Subcutaneous abdominal adipose tissue (tissue), 5 donors: ENCODE data around the gene RPP25.
A peak's percentile ranks its signal among the peaks of the same experiment; 100 is the strongest.
"Not testable (repeated sequence)": the region's sequence is repeated elsewhere in the genome, so short reads cannot be mapped to it uniquely, and the experiment has no call there.

Experiments
- H3K27ac ChIP-seq: one replicate; pipeline ENCODE4 v1.7.0; 2013; ENCODE audit warnings: low read depth, mild to moderate bottlenecking, inconsistent platforms, low read length, moderate library complexity
- H3K27me3 ChIP-seq, 5 donors: one replicate each; pipeline ENCODE4 v1.7.0; 2013; ENCODE audit warnings: low read length in 5 of 5, inconsistent platforms in 1 of 5; ENCODE audit not compliant: control insufficient read depth in 5 of 5, insufficient read depth in 4 of 5
- H3K36me3 ChIP-seq, 5 donors: one replicate each; pipeline ENCODE4 v1.7.0; 2013; ENCODE audit warnings: low read length in 5 of 5; ENCODE audit not compliant: control insufficient read depth in 5 of 5, insufficient read depth in 5 of 5
- H3K4me1 ChIP-seq, 5 donors: one replicate each; pipeline ENCODE4 v1.7.0; 2013; ENCODE audit warnings: low read length in 5 of 5, mild to moderate bottlenecking in 3 of 5, moderate library complexity in 1 of 5; ENCODE audit not compliant: control insufficient read depth in 5 of 5, insufficient read depth in 5 of 5
- H3K4me3 ChIP-seq, 5 donors: one replicate each; pipeline ENCODE4 v1.7.0; 2013; ENCODE audit warnings: low read length in 5 of 5, low read depth in 1 of 5
- H3K9ac ChIP-seq, 5 donors: one replicate each; pipeline ENCODE4 v1.7.0; 2013; ENCODE audit warnings: low read length in 5 of 5, mild to moderate bottlenecking in 4 of 5, moderate library complexity in 3 of 5
- H3K9me3 ChIP-seq, 5 donors: one replicate each; pipeline ENCODE4 v1.7.0; 2013; ENCODE audit warnings: low read length in 5 of 5; ENCODE audit not compliant: control insufficient read depth in 5 of 5
- donor health status: healthy.
- donor health status: healthy.
- donor health status: healthy.
- donor health status: healthy.
- donor health status: healthy.

Gene RPP25

DNA sequence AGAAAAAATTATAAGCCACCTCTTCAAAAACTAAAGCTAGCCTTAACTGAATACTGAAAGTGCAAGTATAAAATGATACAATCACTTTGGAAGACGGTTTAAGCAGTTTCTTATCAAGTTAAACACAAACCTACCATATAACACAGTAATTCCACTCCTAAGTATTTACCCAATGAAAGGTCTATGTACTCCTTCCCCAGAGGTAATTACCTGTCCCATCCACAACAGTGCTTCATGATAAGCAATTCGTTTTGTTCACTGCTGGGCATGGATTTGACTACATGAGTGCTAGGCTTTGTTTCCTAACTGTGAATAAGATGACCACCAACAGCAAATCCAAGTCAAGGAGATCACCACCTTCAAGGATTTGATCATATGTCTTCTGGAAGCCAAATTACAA, 23.0 kb downstream of the RPP25 start:
- Histone ChIP-seq H3K27me3 (no peaks in the 10 kb centered on the region), H3K4me3 (no peak overlapping the region), H3K9ac (peak overlapping the region in 1 of 5 donors; percentile 45), H3K36me3 (peaks cover 7 to 10% (median 7%) of the 10 kb centered on the region in 5 donors), H3K9me3 (no peaks in the 10 kb centered on the region), H3K4me1 (peaks cover 0 to 32% (median 18%) of the 10 kb centered on the region in 5 donors), H3K27ac (no peak overlapping the region)

DNA sequence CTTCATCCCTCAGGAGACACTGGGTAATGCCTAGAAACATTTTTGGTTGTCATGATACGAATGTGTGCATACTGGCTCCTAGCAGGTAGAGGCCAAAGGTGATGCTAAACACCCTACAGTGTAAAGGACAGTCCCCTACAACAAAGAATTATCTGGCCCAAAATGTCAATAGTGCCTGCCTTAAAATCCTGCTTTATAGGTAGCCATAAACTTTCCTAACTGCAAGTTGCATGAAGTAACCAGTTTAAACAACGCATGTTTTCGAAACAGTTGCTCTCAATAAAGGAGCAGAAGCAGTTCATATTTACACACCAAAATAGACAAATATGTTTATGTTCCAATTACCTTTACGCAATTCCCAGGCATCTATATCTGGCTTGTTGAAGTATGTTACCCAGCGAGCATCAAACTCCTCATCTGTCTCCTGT, 27.8 kb downstream of the RPP25 start:
- H3K27me3 ChIP-seq = no peaks in the 10 kb centered on the region
- no peak overlapping the region for H3K9ac ChIP-seq
- no peak overlapping the region for H3K4me3 ChIP-seq
- H3K4me1 ChIP-seq = peaks cover 0 to 3% (median 0%) of the 10 kb centered on the region in 5 donors
- peaks cover 19 to 34% (median 24%) of the 10 kb centered on the region in 5 donors for H3K36me3 ChIP-seq
- H3K27ac ChIP-seq = no peak overlapping the region
- H3K9me3 ChIP-seq = no peaks in the 10 kb centered on the region

DNA sequence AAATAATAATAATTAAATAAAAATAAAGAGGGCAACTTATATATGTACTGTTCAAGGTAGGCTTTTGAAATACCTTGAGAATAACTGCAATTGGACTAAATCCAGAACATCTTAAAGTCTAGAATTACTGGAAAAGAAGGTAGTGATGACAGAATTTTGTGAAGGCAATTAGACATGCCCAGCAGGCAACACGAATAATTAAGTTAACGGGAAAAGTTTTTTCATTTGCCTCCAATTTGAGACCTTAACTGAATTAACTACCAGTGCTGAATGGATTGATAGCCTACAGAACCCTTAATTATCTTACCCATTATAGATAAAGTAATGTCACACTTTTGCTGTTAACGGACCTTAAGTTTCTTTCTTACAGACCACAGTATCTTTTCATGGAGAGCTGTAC, 32.0 kb downstream of the RPP25 start:
- Histone ChIP-seq H3K9ac (no peak overlapping the region), H3K4me3 (no peak overlapping the region), H3K4me1 (no peaks in the 10 kb centered on the region), H3K27me3 (no peaks in the 10 kb centered on the region), H3K27ac (no peak overlapping the region), H3K9me3 (no peaks in the 10 kb centered on the region), H3K36me3 (peaks cover 35 to 68% (median 50%) of the 10 kb centered on the region in 5 donors)

DNA sequence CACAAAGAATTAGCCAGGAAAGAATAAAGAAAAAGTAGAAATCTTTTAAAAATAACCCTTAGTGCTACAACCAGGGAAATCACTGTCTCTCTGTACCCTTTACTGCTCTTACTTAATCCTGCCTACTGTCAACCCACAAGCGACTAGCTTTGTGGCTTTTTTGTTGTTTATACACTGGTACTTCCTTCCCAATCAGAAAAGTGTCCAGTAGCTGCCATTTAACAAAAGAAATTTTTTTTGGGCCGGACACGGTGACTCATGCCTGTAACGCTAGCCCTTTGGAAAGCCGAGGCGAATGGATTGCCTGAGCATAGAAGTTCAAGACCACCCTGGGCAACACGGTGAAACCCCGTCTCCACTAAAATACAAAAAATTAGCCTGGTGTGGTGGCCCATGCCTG, 36.1 kb downstream of the RPP25 start:
- H3K36me3 ChIP-seq = peaks cover 25 to 77% (median 59%) of the 10 kb centered on the region in 5 donors
- no peaks in the 10 kb centered on the region for H3K9me3 ChIP-seq
- H3K4me1 ChIP-seq = no peaks in the 10 kb centered on the region
- H3K27me3 ChIP-seq = no peaks in the 10 kb centered on the region
- H3K27ac ChIP-seq = no peak overlapping the region
- no peak overlapping the region for H3K4me3 ChIP-seq
- H3K9ac ChIP-seq = no peak overlapping the region

DNA sequence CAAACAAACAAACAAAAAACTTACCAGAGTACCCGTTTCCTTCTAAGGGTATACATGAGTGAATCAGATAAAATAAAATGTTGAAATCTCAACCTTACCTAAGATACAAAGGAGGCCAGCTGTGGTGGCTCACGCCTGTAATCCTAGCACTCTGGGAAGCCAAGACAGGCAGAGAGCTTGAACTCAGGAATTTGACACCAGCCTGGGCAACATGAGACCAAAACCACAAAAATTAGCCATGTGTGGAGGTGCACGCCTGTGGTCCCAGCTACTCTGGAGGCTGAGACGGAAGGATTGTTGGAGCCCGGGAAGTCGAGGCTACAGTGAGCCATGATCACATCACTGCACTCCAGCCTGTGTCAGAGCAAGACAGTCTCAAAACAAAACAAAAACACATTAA, 38.9 kb downstream of the RPP25 start:
- H3K36me3 ChIP-seq = peaks cover 19 to 74% (median 55%) of the 10 kb centered on the region in 5 donors
- H3K4me3 ChIP-seq = no peak overlapping the region
- H3K27ac ChIP-seq = no peak overlapping the region
- no peaks in the 10 kb centered on the region for H3K9me3 ChIP-seq
- H3K9ac ChIP-seq = no peak overlapping the region
- peaks cover 0 to 3% (median 0%) of the 10 kb centered on the region in 5 donors for H3K4me1 ChIP-seq
- no peaks in the 10 kb centered on the region for H3K27me3 ChIP-seq

DNA sequence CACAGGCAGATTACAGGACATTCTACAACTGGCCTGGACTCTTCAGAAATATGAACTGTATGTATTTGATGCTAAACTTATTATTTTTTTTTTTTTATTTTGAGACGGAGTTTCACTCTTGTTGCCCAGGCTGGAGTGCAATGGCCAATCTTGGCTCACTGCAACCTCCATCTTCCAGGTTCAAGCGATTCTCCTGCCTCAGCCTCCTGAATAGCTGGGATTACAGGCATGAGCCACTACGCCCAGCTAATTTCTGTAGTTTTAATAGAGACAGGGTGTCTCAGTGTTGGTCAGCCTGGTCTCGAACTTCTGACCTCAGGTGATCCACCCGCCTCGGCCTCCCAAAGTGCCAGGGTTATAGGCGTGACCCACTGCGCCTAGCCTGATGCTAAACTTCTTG, 42.8 kb downstream of the RPP25 start:
- not testable (repeated sequence) for H3K9ac ChIP-seq, H3K9me3 ChIP-seq, H3K4me1 ChIP-seq, H3K27ac ChIP-seq, H3K4me3 ChIP-seq, H3K27me3 ChIP-seq
- peaks cover 4 to 51% (median 33%) of the 10 kb centered on the region in 5 donors for H3K36me3 ChIP-seq

DNA sequence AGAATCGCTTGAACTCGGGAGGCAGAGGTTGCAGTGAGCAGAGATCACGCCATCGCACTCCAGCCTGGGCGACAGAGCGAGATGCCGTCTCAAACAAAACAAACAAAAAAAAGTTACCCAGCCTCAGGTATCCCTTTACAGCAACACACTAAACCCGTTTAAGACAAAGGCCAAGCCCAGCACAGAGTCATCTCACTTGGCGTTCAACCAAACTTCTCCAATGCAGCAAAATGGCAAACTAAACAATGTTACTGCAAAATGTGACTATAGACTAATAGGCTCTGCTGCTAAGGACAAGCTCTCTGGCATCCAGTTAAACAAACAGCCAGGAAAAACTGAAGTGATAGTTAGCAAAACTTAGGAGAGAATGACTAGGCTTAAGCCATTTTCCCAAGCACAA, 43.5 kb downstream of the RPP25 start:
- no peak overlapping the region for H3K4me3 ChIP-seq
- no peak overlapping the region for H3K27ac ChIP-seq
- H3K27me3 ChIP-seq = no peaks in the 10 kb centered on the region
- H3K36me3 ChIP-seq = peaks cover 0 to 43% (median 26%) of the 10 kb centered on the region in 5 donors
- H3K9me3 ChIP-seq = no peaks in the 10 kb centered on the region
- peak overlapping the region in 1 of 5 donors; percentile 19 for H3K9ac ChIP-seq
- peaks cover 0 to 3% (median 0%) of the 10 kb centered on the region in 5 donors for H3K4me1 ChIP-seq

DNA sequence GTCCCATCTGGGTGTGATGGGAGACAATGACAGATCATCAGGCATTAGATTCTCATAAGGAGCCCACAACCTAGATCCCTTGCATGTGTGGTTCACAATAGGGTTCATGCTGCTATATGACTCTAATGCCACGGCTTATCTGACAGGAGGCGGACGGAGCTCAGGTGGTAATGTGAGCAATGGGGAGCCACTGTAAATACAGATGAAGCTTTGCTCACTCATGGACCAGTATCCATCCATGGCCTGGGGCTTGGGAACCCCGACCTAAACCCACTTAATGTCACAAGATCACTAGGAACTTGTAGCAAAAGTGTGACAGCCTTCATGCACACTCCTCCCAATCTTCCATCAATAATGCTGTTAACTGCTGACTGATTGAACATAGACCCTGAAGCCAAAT, 47.9 kb downstream of the RPP25 start:
- Histone ChIP-seq H3K27ac (no peak overlapping the region), H3K9ac (no peak overlapping the region), H3K9me3 (no peaks in the 10 kb centered on the region), H3K36me3 (peaks cover 3 to 32% (median 20%) of the 10 kb centered on the region in 5 donors), H3K27me3 (no peaks in the 10 kb centered on the region), H3K4me1 (peaks cover 5 to 33% (median 30%) of the 10 kb centered on the region in 5 donors), H3K4me3 (no peak overlapping the region)

DNA sequence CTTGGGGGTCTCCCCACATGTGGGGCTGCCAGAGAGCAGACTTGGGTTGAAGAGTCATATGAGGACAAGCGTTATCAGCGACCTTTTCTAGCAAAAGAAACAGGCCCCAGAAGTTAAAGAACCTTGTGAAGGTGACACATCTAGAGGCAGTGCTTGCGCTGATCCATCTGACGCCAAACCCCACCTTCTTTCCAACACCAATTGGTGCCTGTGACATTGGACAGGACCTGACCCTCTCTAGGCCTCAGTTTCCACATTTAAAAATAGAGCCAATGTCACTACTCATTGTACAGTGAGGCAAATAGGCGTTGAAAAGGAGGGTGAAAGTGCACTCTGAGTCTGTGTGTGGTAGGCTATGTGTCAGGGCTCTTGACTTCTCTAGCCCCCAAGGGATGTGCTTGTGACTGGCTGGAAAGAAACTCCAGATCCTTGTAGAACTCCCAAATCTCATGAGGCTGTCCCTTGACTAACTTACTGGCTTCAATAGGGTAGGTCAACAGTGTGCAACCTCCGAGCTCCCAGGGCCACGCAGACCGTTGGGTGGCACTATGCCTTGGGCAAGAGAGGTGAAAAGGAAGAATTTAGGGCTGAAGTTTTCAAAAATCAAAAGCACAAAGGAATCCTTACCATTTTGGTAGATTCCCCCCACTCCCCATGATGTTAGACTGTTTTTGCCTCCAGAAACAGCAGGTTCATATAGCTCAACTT, 49.3 kb downstream of the RPP25 start:
- Histone ChIP-seq H3K4me3 (peak overlapping the region; percentile 73 to 92 (median 79)), H3K36me3 (peaks cover 3 to 33% (median 29%) of the 10 kb centered on the region in 5 donors), H3K27me3 (no peaks in the 10 kb centered on the region), H3K27ac (peak overlapping the region; percentile 99), H3K4me1 (peaks cover 5 to 37% (median 34%) of the 10 kb centered on the region in 5 donors), H3K9me3 (no peaks in the 10 kb centered on the region), H3K9ac (peak overlapping the region; percentile 68 to 97 (median 94))

DNA sequence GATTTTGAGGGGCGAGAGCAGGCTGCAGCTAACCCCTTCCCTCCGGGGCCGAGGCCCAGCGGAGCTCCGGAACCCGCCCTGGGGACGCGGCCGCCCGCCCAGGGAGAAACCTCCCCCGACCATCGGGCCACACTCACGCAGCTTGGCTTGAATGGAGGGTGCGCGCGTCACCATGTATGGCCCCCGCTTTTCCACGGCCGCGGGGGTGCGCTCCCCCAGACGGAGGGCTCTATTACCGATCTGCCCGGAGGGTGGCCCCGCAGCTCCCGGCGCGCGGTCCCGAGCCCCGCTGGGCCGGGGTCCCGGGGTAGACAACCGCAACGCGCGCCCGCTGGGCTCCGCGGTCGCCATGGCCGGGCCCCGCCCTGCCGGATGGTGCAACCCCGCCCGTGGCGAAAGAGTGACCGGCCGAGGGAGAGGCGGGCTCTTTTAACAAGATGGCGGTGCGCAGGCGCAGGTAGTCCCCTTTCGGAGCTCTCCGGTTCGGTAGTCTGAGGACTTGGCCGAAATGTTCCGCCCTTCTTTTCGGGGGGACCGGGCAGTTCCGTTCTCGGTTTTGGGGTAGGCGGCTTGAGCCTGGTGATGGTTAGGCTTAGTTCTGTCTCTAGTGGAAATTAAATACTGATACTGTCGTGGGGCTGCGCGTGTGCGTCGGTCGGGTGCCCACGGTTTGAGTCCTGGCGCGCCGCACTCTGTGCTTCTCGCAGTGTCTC, 50.0 kb downstream of the RPP25 start, which contains the start of gene FAM219B:
Gene FAM219B (minus strand): TSS at position 402 of the 713 bp plus-strand sequence. CDS start 51 bp downstream, at position 351.
- Histone ChIP-seq H3K9ac (peak within 1 kb of the TSS; percentile 90 to 97 (median 95)), H3K27ac (peak within 1 kb of the TSS; percentile 99), H3K27me3 (no peaks in the 10 kb centered on the region), H3K36me3 (peaks cover 5 to 34% (median 29%) of the 10 kb centered on the region in 5 donors), H3K9me3 (no peaks in the 10 kb centered on the region), H3K4me1 (peaks cover 5 to 44% (median 41%) of the 10 kb centered on the region in 5 donors), H3K4me3 (peak within 1 kb of the TSS; percentile 73 to 94 (median 84))
